ENCODE measurements around the gene APOBEC4.

The APOBEC4 gene

GRCh38 chr1:183655562-183656075, 2.5 kb upstream of the APOBEC4 start:
- no peak overlapping the region for H3K4me3 ChIP-seq (ENCODE audit: control insufficient read depth, low read depth, low read length)
- DNase-seq (ENCODE audit: low read depth) = peak; percentile 85
- TF ChIP-seq CTCF (conservative IDR thresholded peaks at IDR 0.05; ENCODE audit: control insufficient read depth, insufficient read depth, low read depth, low read length) = peak; percentile 93

- TF ChIP-seq CTCF (conservative IDR thresholded peaks at IDR 0.05; ENCODE audit: control insufficient read depth, insufficient read depth, low read depth, low read length) = no peak
- H3K4me3 ChIP-seq (ENCODE audit: control insufficient read depth, low read depth, low read length) = no peak overlapping the region
- DNase-seq (ENCODE audit: low read depth) = no peak
These were observed 1.6 kb upstream of the APOBEC4 start for GRCh38 chr1:183654706-183655105.

- no peak for DNase-seq (ENCODE audit: low read depth)
- no peak for TF ChIP-seq CTCF (conservative IDR thresholded peaks at IDR 0.05; ENCODE audit: control insufficient read depth, insufficient read depth, low read depth, low read length)
- no peak overlapping the region for H3K4me3 ChIP-seq (ENCODE audit: control insufficient read depth, low read depth, low read length)
These were observed 848 bp upstream of the APOBEC4 start for GRCh38 chr1:183653876-183654451.

GRCh38 chr1:183653462-183653794, 312 bp upstream of the APOBEC4 start:
- H3K4me3 ChIP-seq (ENCODE audit: control insufficient read depth, low read depth, low read length) = no peak overlapping the region
- no peak for TF ChIP-seq CTCF (conservative IDR thresholded peaks at IDR 0.05; ENCODE audit: control insufficient read depth, insufficient read depth, low read depth, low read length)
- no peak for DNase-seq (ENCODE audit: low read depth)

GRCh38 chr1:183652107-183652506, 1.0 kb downstream of the APOBEC4 start:
- TF ChIP-seq CTCF (conservative IDR thresholded peaks at IDR 0.05; ENCODE audit: control insufficient read depth, insufficient read depth, low read depth, low read length) = no peak
- no peak for DNase-seq (ENCODE audit: low read depth)
- no peak overlapping the region for H3K4me3 ChIP-seq (ENCODE audit: control insufficient read depth, low read depth, low read length)

- TF ChIP-seq CTCF (conservative IDR thresholded peaks at IDR 0.05; ENCODE audit: control insufficient read depth, insufficient read depth, low read depth, low read length) = no peak
- H3K4me3 ChIP-seq (ENCODE audit: control insufficient read depth, low read depth, low read length) = no peak overlapping the region
- no peak for DNase-seq (ENCODE audit: low read depth)
These were observed 1.5 kb downstream of the APOBEC4 start for GRCh38 chr1:183651612-183652011.

- DNase-seq (ENCODE audit: low read depth) = no peak
- TF ChIP-seq CTCF (conservative IDR thresholded peaks at IDR 0.05; ENCODE audit: control insufficient read depth, insufficient read depth, low read depth, low read length) = no peak
- H3K4me3 ChIP-seq (ENCODE audit: control insufficient read depth, low read depth, low read length) = no peak overlapping the region
These were observed 5.1 kb downstream of the APOBEC4 start for GRCh38 chr1:183648042-183648441.

Data from fibroblast of mammary gland (primary cell).